Endothelial cell of umbilical vein (primary cell): ENCODE results near the gene PLPP3. TPM values are rescaled to one million over a fixed set of nuclear protein-coding genes. Genes with fewer than 3 reads are reported as not detected.

Experiments
- BruUV-seq: library from RNA; stranded (reverse); fragments of 400-500 nt; replicated peaks from 2 replicates; lab custom pipeline; 2021; lab: Mats Ljungman, UMichigan
- CTCF ChIA-PET: fragments of 300-600, 350-600 bp; sonication (Branson Sonifier 250); formaldehyde crosslinking; loops from one replicate; lab custom pipeline; 2021; ENCODE audit warnings: antibody characterized with exemption, inconsistent platforms; lab: Charles Lee
- POLR2A ChIA-PET: fragments of 300-600, 350-600 bp; sonication (Branson Sonifier 250); formaldehyde crosslinking; loops from one replicate; lab custom pipeline; 2021; ENCODE audit warnings: antibody characterized with exemption, inconsistent platforms; lab: Charles Lee
- DNase-seq: peaks from one replicate; pipeline ENCODE4 v3.0.0-alpha.2; 2011; ENCODE audit warnings: low read depth, low spot score
- FAIRE-seq: peaks from 2 replicates; lab custom pipeline; 2011; peaks lifted over from hg19 to GRCh38; lab: Jason Lieb, UNC
- H2AFZ ChIP-seq: 2 replicates; pipeline ENCODE4 v1.6.0; 2012; ENCODE audit warnings: low read depth, low read length, control low read depth, inconsistent platforms
- H3K27ac ChIP-seq: 2 replicates; pipeline ENCODE4 v1.5.1; 2011; ENCODE audit warnings: low read depth, mild to moderate bottlenecking, control low read depth, low read length, moderate library complexity; ENCODE audit not compliant: insufficient read depth
- H3K27me3 ChIP-seq, 2 experiments: 2 replicates each; pipeline versions ENCODE4 v1.6.0 to v1.6.1; 2011; ENCODE audit warnings: low read length in 2 of 2, mixed read lengths in 1 of 2; ENCODE audit not compliant: control insufficient read depth in 2 of 2, insufficient read depth in 2 of 2
- H3K36me3 ChIP-seq, 2 experiments: 2 replicates in 1 of 2; 3 replicates in 1 of 2; pipeline ENCODE4 v1.5.1; 2011; ENCODE audit warnings: low read length in 2 of 2, mild to moderate bottlenecking in 1 of 2, moderate library complexity in 1 of 2; ENCODE audit not compliant: control insufficient read depth in 2 of 2, insufficient read depth in 2 of 2; ENCODE audit errors: extremely low read depth in 1 of 2
- H3K4me1 ChIP-seq: 3 replicates; pipeline ENCODE4 v1.5.1; 2011; ENCODE audit warnings: mild to moderate bottlenecking, low read length; ENCODE audit not compliant: control insufficient read depth, insufficient read depth; ENCODE audit errors: extremely low read depth
- H3K4me2 ChIP-seq: 2 replicates; pipeline ENCODE4 v1.6.1; 2011; ENCODE audit warnings: low read length, control low read depth, mixed read lengths; ENCODE audit not compliant: insufficient read depth
- H3K4me3 ChIP-seq, 3 experiments: fragments of 200-600 bp in 1 of 3; sonication (generic), shearing (Covaris generic) in 1 of 3; replicated peaks in 1 of 3; 2 replicates each; pipeline ENCODE4 v1.5.1; 2011 to 2016; ENCODE audit warnings: control low read depth in 3 of 3, low read length in 3 of 3, mild to moderate bottlenecking in 2 of 3, inconsistent platforms in 1 of 3, low read depth in 1 of 3, moderate library complexity in 1 of 3; ENCODE audit not compliant: insufficient read depth in 1 of 3
- H3K79me2 ChIP-seq: 2 replicates; pipeline ENCODE4 v1.6.0; 2012; ENCODE audit warnings: low read length, inconsistent platforms; ENCODE audit not compliant: control insufficient read depth, insufficient read depth
- H3K9ac ChIP-seq: replicated peaks from 2 replicates; pipeline ENCODE3; 2011; ENCODE audit warnings: low read length, control low read depth; ENCODE audit not compliant: insufficient read depth; ENCODE audit errors: extremely low read depth
- H3K9me1 ChIP-seq: replicated peaks from 3 replicates; pipeline ENCODE4 v1.6.0; 2011; ENCODE audit warnings: mild to moderate bottlenecking, low read length; ENCODE audit not compliant: control insufficient read depth, insufficient read depth; ENCODE audit errors: extremely low read depth
- H3K9me3 ChIP-seq: replicated peaks from 2 replicates; pipeline ENCODE4 v1.5.1; 2012; ENCODE audit warnings: low read length, inconsistent platforms; ENCODE audit not compliant: control insufficient read depth, insufficient read depth
- H4K20me1 ChIP-seq: replicated peaks from 2 replicates; pipeline ENCODE3; 2011; ENCODE audit warnings: mild to moderate bottlenecking, low read length; ENCODE audit not compliant: control insufficient read depth, insufficient read depth; ENCODE audit errors: extremely low read depth
- EZH2 ChIP-seq: IDR thresholded peaks from 2 replicates; pipeline ENCODE4 v1.6.1; 2012; ENCODE audit warnings: borderline replicate concordance, low read depth, mild to moderate bottlenecking, moderate library complexity, low read length, inconsistent platforms; ENCODE audit not compliant: severe bottlenecking
- FOS ChIP-seq: IDR thresholded peaks from 2 replicates; pipeline ENCODE4 v1.6.1; 2011; ENCODE audit warnings: mild to moderate bottlenecking, low read length, moderate library complexity, borderline replicate concordance; ENCODE audit not compliant: insufficient read depth
- GATA2 ChIP-seq: IDR thresholded peaks from 2 replicates; pipeline ENCODE4 v1.7.0; 2011; ENCODE audit warnings: low read depth, mild to moderate bottlenecking, moderate library complexity, mixed read lengths, low read length; ENCODE audit not compliant: insufficient read length, insufficient read depth
- JUN ChIP-seq: IDR thresholded peaks from 2 replicates; pipeline ENCODE4 v1.6.1; 2011; ENCODE audit warnings: borderline replicate concordance, low read depth; ENCODE audit not compliant: insufficient read length, insufficient read depth
- MAX ChIP-seq: IDR thresholded peaks from 2 replicates; pipeline ENCODE4 v1.6.1; 2011; ENCODE audit not compliant: insufficient read depth, insufficient read length
- MYC ChIP-seq: IDR thresholded peaks from one replicate; pipeline ENCODE4 v1.6.1; 2011; ENCODE audit warnings: mild to moderate bottlenecking, low read depth, low read length
- POLR2A ChIP-seq: IDR thresholded peaks from 2 replicates; pipeline ENCODE4 v1.6.1; 2012; ENCODE audit warnings: low read depth, mild to moderate bottlenecking, control low read depth, low read length
- POLR2AphosphoS5 ChIP-seq: IDR thresholded peaks from 2 replicates; pipeline ENCODE4 v1.6.1; 2012; ENCODE audit warnings: low read depth, mild to moderate bottlenecking, control low read depth, low read length, moderate library complexity; ENCODE audit not compliant: insufficient read depth
- dilution Hi-C: fragments of 300-500 bp; cut with MboI; formaldehyde crosslinking; loops from one replicate; pipeline ENCODE4 v1.15.0; 2019; ENCODE audit warnings: low sequenced_read_pairs; ENCODE audit not compliant: extremely low pct_ligation_motif_present
- intact Hi-C: fragments of 100-400 bp; cut with micrococcal nuclease; formaldehyde crosslinking; loops from one replicate; pipeline ENCODE4 v1.10.0; 2022
- polyA plus RNA-seq, 4 experiments: library from polyadenylated mRNA; depleted of rRNA in 3 of 4; stranded (reverse) in 3 of 4; unstranded in 1 of 4; fragments of >200 nt; gene quantifications; 2 replicates each; pipeline versions ENCODE4 v1.2.1 to v1.2.3, GENCODE V29; 2011 to 2012; ENCODE audit warnings: missing spikeins in 1 of 4
- total RNA-seq: library from RNA; stranded (reverse); gene quantifications from 2 replicates; pipeline ENCODE4 v1.2.3, GENCODE V29; 2021
- TF ChIP-seq, protein P1 (sequence below), 2 donors: IDR thresholded peaks; 1 replicate in 1 of 2; 2 replicates in 1 of 2; pipeline ENCODE4 v1.5.1; 2011; ENCODE audit warnings: low read length in 2 of 2, mild to moderate bottlenecking in 2 of 2, moderate library complexity in 2 of 2, control low read depth in 1 of 2, inconsistent platforms in 1 of 2, low read depth in 1 of 2; ENCODE audit not compliant: insufficient read depth in 1 of 2; ENCODE audit errors: extremely low read depth in 1 of 2

The PLPP3 gene
- total and polyA plus RNA-seq, 2 donors (not counting 3 experiments of a cell fraction or from before 2014, with no cell fraction given), result 11.3 to 14.1 TPM

- Histone ChIP-seq H3K9me1 (no peaks in the 10 kb centered on the region), H3K4me3 (no peak overlapping the region), H3K9ac (no peak overlapping the region), H3K27ac (no peak overlapping the region), H3K79me2 (peaks cover 19% of the 10 kb centered on the region), H3K27me3 (no peaks in the 10 kb centered on the region), H3K9me3 (no peaks in the 10 kb centered on the region), H3K36me3 (no peaks in the 10 kb centered on the region), H4K20me1 (no peaks in the 10 kb centered on the region), H3K4me1 (peaks cover 3% of the 10 kb centered on the region), H3K4me2 (no peak overlapping the region), H2AFZ (no peak overlapping the region)
- dilution Hi-C loops, result no loop called here
- ChIA-PET POLR2A (no interaction called here), CTCF (interaction anchor here (1.1 to 1.5 kb wide), 2 partner anchors 10 to 30 kb away, joined by 3 to 10 read pairs; no protein-coding TSS in a partner anchor)
- no peak for TF ChIP-seq GATA2
- TF ChIP-seq JUN, result no peak
- no peak for TF ChIP-seq POLR2A
- no peak for TF ChIP-seq MAX
- no peak for TF ChIP-seq FOS
- TF ChIP-seq EZH2, result no peak
- TF ChIP-seq, protein P1, sequence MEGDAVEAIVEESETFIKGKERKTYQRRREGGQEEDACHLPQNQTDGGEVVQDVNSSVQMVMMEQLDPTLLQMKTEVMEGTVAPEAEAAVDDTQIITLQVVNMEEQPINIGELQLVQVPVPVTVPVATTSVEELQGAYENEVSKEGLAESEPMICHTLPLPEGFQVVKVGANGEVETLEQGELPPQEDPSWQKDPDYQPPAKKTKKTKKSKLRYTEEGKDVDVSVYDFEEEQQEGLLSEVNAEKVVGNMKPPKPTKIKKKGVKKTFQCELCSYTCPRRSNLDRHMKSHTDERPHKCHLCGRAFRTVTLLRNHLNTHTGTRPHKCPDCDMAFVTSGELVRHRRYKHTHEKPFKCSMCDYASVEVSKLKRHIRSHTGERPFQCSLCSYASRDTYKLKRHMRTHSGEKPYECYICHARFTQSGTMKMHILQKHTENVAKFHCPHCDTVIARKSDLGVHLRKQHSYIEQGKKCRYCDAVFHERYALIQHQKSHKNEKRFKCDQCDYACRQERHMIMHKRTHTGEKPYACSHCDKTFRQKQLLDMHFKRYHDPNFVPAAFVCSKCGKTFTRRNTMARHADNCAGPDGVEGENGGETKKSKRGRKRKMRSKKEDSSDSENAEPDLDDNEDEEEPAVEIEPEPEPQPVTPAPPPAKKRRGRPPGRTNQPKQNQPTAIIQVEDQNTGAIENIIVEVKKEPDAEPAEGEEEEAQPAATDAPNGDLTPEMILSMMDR (IDR thresholded peaks at IDR 0.05; ENCODE audit: extremely low read depth in 1 of 2, insufficient read depth in 1 of 2, low read depth in 1 of 2, low read length in 2 of 2), result no peak
- TF ChIP-seq POLR2AphosphoS5, result no peak
- TF ChIP-seq MYC, result no peak
- no peak for FAIRE-seq
- intact Hi-C loops, result no loop called here
- BruUV-seq, result no TSS peak
- no peak for DNase-seq
Observed at GRCh38 chr1:56566994-56567393, 12.4 kb downstream of the PLPP3 start.
